HEK293 (cell line): ENCODE measurements around the gene HOXD10.
A peak's percentile ranks its signal among the peaks of the same experiment; 100 is the strongest.

ENCODE experiments used
- CTCF ChIA-PET: fragments of 350-600 bp; formaldehyde crosslinking; extraction: SDS; loops from one replicate; lab custom pipeline; 2021; ENCODE audit warnings: antibody characterized with exemption; lab: Yijun Ruan, JAX
- POLR2A ChIA-PET: fragments of 300-600 bp; formaldehyde crosslinking; extraction: SDS; loops from one replicate; lab custom pipeline; 2020; ENCODE audit warnings: antibody characterized with exemption, inconsistent platforms; lab: Yijun Ruan, JAX
- H3K27ac ChIP-seq: fragments of 200-500 bp; sonication (Bioruptor generic); 2 replicates; pipeline ENCODE4 v1.5.1; 2014; ENCODE audit warnings: low read depth, low read length, control low read depth, inconsistent platforms; ENCODE audit errors: extremely low read depth
- H3K36me3 ChIP-seq, 2 experiments: fragments of 200-500 bp in 1 of 2; sonication (Bioruptor generic) in 1 of 2; 1 replicate in 1 of 2; 2 replicates in 1 of 2; pipeline ENCODE4 v1.5.1; 2014 to 2017; ENCODE audit warnings: inconsistent platforms in 2 of 2, low read length in 2 of 2; ENCODE audit not compliant: control insufficient read depth in 2 of 2, insufficient read depth in 1 of 2
- H3K4me1 ChIP-seq: fragments of 200-500 bp; sonication (Bioruptor generic); 2 replicates; pipeline ENCODE4 v1.5.1; 2014; ENCODE audit warnings: mild to moderate bottlenecking, low read length, inconsistent platforms; ENCODE audit not compliant: control insufficient read depth, insufficient read depth
- H3K4me3 ChIP-seq: 2 replicates; pipeline ENCODE4 v1.5.1; 2011; ENCODE audit warnings: low read depth, mild to moderate bottlenecking, control low read depth, low read length, moderate library complexity
- H3K9me3 ChIP-seq: fragments of 200-500 bp; sonication (Bioruptor generic); 2 replicates; pipeline ENCODE4 v1.5.1; 2014; ENCODE audit warnings: low read depth, low read length, inconsistent platforms; ENCODE audit not compliant: control insufficient read depth, insufficient read depth
- HOXA7 ChIP-seq: sonication (generic); formaldehyde crosslinking; IDR thresholded peaks from 2 replicates; pipeline ENCODE4 v1.8.1; 2022; ENCODE audit warnings: missing genetic modification reagents, borderline replicate concordance
- HOXD13 ChIP-seq: sonication (generic); formaldehyde crosslinking; IDR thresholded peaks from 2 replicates; pipeline ENCODE4 v1.8.0; 2022; ENCODE audit warnings: missing genetic modification reagents, borderline replicate concordance
- KLF8 ChIP-seq: fragments of 450-650 bp; formaldehyde crosslinking; IDR thresholded peaks from 2 replicates; pipeline ENCODE4 v1.5.1; 2016; ENCODE audit warnings: missing biosample characterization, missing genetic modification characterization
- PBX3 ChIP-seq: sonication (generic); formaldehyde crosslinking; IDR thresholded peaks from 2 replicates; pipeline ENCODE4 v1.8.1; 2022; ENCODE audit warnings: mild to moderate bottlenecking, moderate library complexity, missing genetic modification reagents
- SCRT1 ChIP-seq: fragments of 450-650 bp; formaldehyde crosslinking; IDR thresholded peaks from 2 replicates; pipeline ENCODE4 v1.5.1; 2016; ENCODE audit warnings: missing biosample characterization, missing genetic modification characterization, borderline replicate concordance
- SETDB1 ChIP-seq: IDR thresholded peaks from one replicate; pipeline ENCODE4 v1.6.1; 2017; ENCODE audit warnings: mild to moderate bottlenecking, low read length, moderate library complexity, mixed read lengths; ENCODE audit not compliant: insufficient read length
- TCF7L2 ChIP-seq: IDR thresholded peaks from 2 replicates; pipeline ENCODE4 v1.6.1; 2011; ENCODE audit warnings: low read depth, mild to moderate bottlenecking, inconsistent platforms, low read length, moderate library complexity, borderline replicate concordance
- ZBTB1 ChIP-seq: fragments of 450-650 bp; formaldehyde crosslinking; IDR thresholded peaks from 2 replicates; pipeline ENCODE4 v1.5.1; 2016; ENCODE audit warnings: missing biosample characterization, missing genetic modification characterization
- ZBTB11 ChIP-seq: fragments of 450-650 bp; formaldehyde crosslinking; conservative IDR thresholded peaks from 2 replicates; pipeline ENCODE4 v1.5.1; 2016; ENCODE audit warnings: low read depth, missing biosample characterization, missing genetic modification characterization
- ZBTB17 ChIP-seq: fragments of 450-650 bp; formaldehyde crosslinking; IDR thresholded peaks from 2 replicates; pipeline ENCODE4 v1.5.1; 2016; ENCODE audit warnings: missing biosample characterization, missing genetic modification characterization
- ZBTB48 ChIP-seq: fragments of 450-650 bp; formaldehyde crosslinking; IDR thresholded peaks from 2 replicates; pipeline ENCODE4 v1.5.1; 2016; ENCODE audit warnings: missing biosample characterization, missing genetic modification characterization
- ZFP37 ChIP-seq: fragments of 450-650 bp; formaldehyde crosslinking; IDR thresholded peaks from 2 replicates; pipeline ENCODE4 v1.5.1; 2016; ENCODE audit warnings: missing biosample characterization, missing genetic modification characterization
- ZFP41 ChIP-seq: fragments of 450-650 bp; formaldehyde crosslinking; IDR thresholded peaks from 2 replicates; pipeline ENCODE4 v1.5.1; 2016; ENCODE audit warnings: missing biosample characterization, missing genetic modification characterization, borderline replicate concordance
- ZNF114 ChIP-seq: fragments of 450-650 bp; formaldehyde crosslinking; IDR thresholded peaks from 2 replicates; pipeline ENCODE4 v1.5.0; 2017; ENCODE audit warnings: missing biosample characterization, missing genetic modification characterization
- ZNF16 ChIP-seq: fragments of 450-650 bp; formaldehyde crosslinking; IDR thresholded peaks from 2 replicates; pipeline ENCODE4 v1.5.1; 2016; ENCODE audit warnings: low read depth, missing biosample characterization, missing genetic modification characterization
- ZNF280C ChIP-seq: fragments of 450-650 bp; formaldehyde crosslinking; IDR thresholded peaks from 2 replicates; pipeline ENCODE4 v1.5.1; 2016; ENCODE audit warnings: missing biosample characterization, missing genetic modification characterization
- ZNF311 ChIP-seq: fragments of 450-650 bp; formaldehyde crosslinking; IDR thresholded peaks from 2 replicates; pipeline ENCODE4 v1.5.1; 2017; ENCODE audit warnings: missing biosample characterization, missing genetic modification characterization, borderline replicate concordance
- ZNF341 ChIP-seq: fragments of 450-650 bp; formaldehyde crosslinking; IDR thresholded peaks from 2 replicates; pipeline ENCODE4; 2016; ENCODE audit warnings: low read depth, missing biosample characterization, missing genetic modification characterization
- ZNF354C ChIP-seq: fragments of 450-650 bp; formaldehyde crosslinking; IDR thresholded peaks from 2 replicates; pipeline ENCODE4 v1.5.1; 2016; ENCODE audit warnings: missing biosample characterization, missing genetic modification characterization, low read depth, borderline replicate concordance
- ZNF362 ChIP-seq: fragments of 450-650 bp; formaldehyde crosslinking; IDR thresholded peaks from 2 replicates; pipeline ENCODE4 v1.5.1; 2016; ENCODE audit warnings: missing biosample characterization, missing genetic modification characterization
- ZNF529 ChIP-seq: fragments of 450-650 bp; formaldehyde crosslinking; IDR thresholded peaks from 2 replicates; pipeline ENCODE4 v1.5.1; 2017; ENCODE audit warnings: missing genetic modification characterization, missing biosample characterization; ENCODE audit not compliant: insufficient replicate concordance
- ZNF549 ChIP-seq: fragments of 450-650 bp; IDR thresholded peaks from 2 replicates; pipeline ENCODE4 v1.5.1; 2018; ENCODE audit warnings: missing biosample characterization, missing genetic modification characterization, mild to moderate bottlenecking, inconsistent platforms, moderate library complexity
- ZNF560 ChIP-seq: fragments of 450-650 bp; formaldehyde crosslinking; IDR thresholded peaks from 2 replicates; pipeline ENCODE4 v1.5.1; 2017; ENCODE audit warnings: missing biosample characterization, missing genetic modification characterization, borderline replicate concordance
- ZNF600 ChIP-seq: fragments of 450-650 bp; formaldehyde crosslinking; IDR thresholded peaks from 2 replicates; pipeline ENCODE4 v1.5.1; 2016; ENCODE audit warnings: missing biosample characterization, missing genetic modification characterization
- ZNF704 ChIP-seq: fragments of 450-650 bp; formaldehyde crosslinking; IDR thresholded peaks from 2 replicates; pipeline ENCODE4 v1.5.1; 2016; ENCODE audit warnings: missing biosample characterization, missing genetic modification characterization
- ZNF792 ChIP-seq: fragments of 450-650 bp; formaldehyde crosslinking; IDR thresholded peaks from 2 replicates; pipeline ENCODE4 v1.5.1; 2016; ENCODE audit warnings: missing biosample characterization, missing genetic modification characterization
- ZSCAN23 ChIP-seq: fragments of 450-650 bp; formaldehyde crosslinking; IDR thresholded peaks from 2 replicates; pipeline ENCODE4 v1.5.1; 2016; ENCODE audit warnings: missing biosample characterization, missing genetic modification characterization

The HOXD10 gene

GRCh38 chr2:176136374-176137251 lies 20.0 kb downstream of the HOXD10 start (continued):
- peak; percentile 61 for TF ChIP-seq TCF7L2
- TF ChIP-seq ZNF600: 0 out of 2 replicates have a peak, but pooled peaks have one; percentile 40
- no peak for TF ChIP-seq ZNF16 (tag by site-specific recombination)
- TF ChIP-seq SETDB1: no peak
- TF ChIP-seq ZBTB11 (tag by site-specific recombination): no peak
- TF ChIP-seq ZFP37 (tag by site-specific recombination): no peak
- no peak for TF ChIP-seq PBX3
- no peak for TF ChIP-seq ZNF354C (tag by site-specific recombination)
- no peak for TF ChIP-seq ZNF549 (tag by site-specific recombination)
- TF ChIP-seq ZNF560 (tag by site-specific recombination): no peak
- no peak for TF ChIP-seq ZNF114
- TF ChIP-seq ZNF792 (tag by site-specific recombination): no peak
- no peak for TF ChIP-seq ZNF341 (tag by site-specific recombination)
- TF ChIP-seq HOXD13 (CRISPR knock-in tag): peak; percentile 51; the same call in 1 of the 2 replicates
- TF ChIP-seq ZBTB17 (tag by site-specific recombination): 0 out of 2 replicates have a peak, but pooled peaks have one; percentile 29
- TF ChIP-seq ZNF311 (tag by site-specific recombination): no peak
- 0 out of 2 replicates have a peak, but pooled peaks have one; percentile 2 for TF ChIP-seq KLF8 (tag by site-specific recombination)
- no peak for TF ChIP-seq ZBTB1
- TF ChIP-seq ZFP41: no peak
- TF ChIP-seq ZNF362 (tag by site-specific recombination): no peak

- H3K4me3 ChIP-seq: peak overlapping the region; percentile 72
- ChIA-PET POLR2A (interaction anchor here (0.9 to 1.6 kb wide), 3 partner anchors 14 to 318 kb away, joined by 3 to 10 read pairs (median 3); partner anchors contain the start of gene HOXD4), CTCF (interaction anchor here (0.6 to 2.7 kb wide), 6 partner anchors 10 to 1011 kb away, joined by 3 to 12 read pairs (median 3); no protein-coding TSS in a partner anchor)
- peak overlapping the region; percentile 98 for H3K27ac ChIP-seq
- no peaks in the 10 kb centered on the region for H3K36me3 ChIP-seq
- H3K9me3 ChIP-seq: no peaks in the 10 kb centered on the region
- peaks cover 11% of the 10 kb centered on the region for H3K4me1 ChIP-seq
- TF ChIP-seq ZNF792 (tag by site-specific recombination) (no peak), SCRT1 (tag by site-specific recombination) (peak; percentile 89), ZNF354C (tag by site-specific recombination) (no peak), ZNF549 (tag by site-specific recombination) (no peak), ZNF529 (tag by site-specific recombination) (no peak), ZSCAN23 (tag by site-specific recombination) (no peak), ZNF704 (no peak), ZBTB48 (tag by site-specific recombination) (0 out of 2 replicates have a peak, but pooled peaks have one; percentile 6), ZNF280C (no peak), HOXA7 (no peak), ZNF560 (tag by site-specific recombination) (no peak)
These were observed 20.6 kb downstream of the HOXD10 start for GRCh38 chr2:176137252-176137580.
